Measurements from ENCODE around the gene MORC3.
"Not testable (repeated sequence)": the region's sequence is repeated elsewhere in the genome, so short reads cannot be mapped to it uniquely, and the experiment has no call there.

MORC3 gene

GRCh38 chr21:36325373-36326010 is 5.5 kb downstream of the MORC3 start:
- Histone ChIP-seq H3K27me3 (ENCODE audit: insufficient read depth, poor library complexity, severe bottlenecking) (no peaks in the 10 kb centered on the region), H3K4me1 (ENCODE audit: insufficient read depth, poor library complexity, severe bottlenecking) (peaks cover 36% of the 10 kb centered on the region), H3K27ac (ENCODE audit: poor library complexity, severe bottlenecking) (peak overlapping the region; percentile 77), H3K36me3 (ENCODE audit: low read depth) (peaks cover 22% of the 10 kb centered on the region), H3K4me3 (ENCODE audit: severe bottlenecking) (no peak overlapping the region), H3K9me3 (ENCODE audit: severe bottlenecking) (no peaks in the 10 kb centered on the region)
- no peak for TF ChIP-seq CTCF (IDR thresholded peaks at IDR 0.05; ENCODE audit: poor library complexity, severe bottlenecking)
- peak; percentile 94 for ATAC-seq (ENCODE audit: low read depth)
- DNase-seq (ENCODE audit: low spot score), result no peak

GRCh38 chr21:36330904-36331303 is 10.9 kb downstream of the MORC3 start:
- Histone ChIP-seq H3K9me3 (ENCODE audit: severe bottlenecking) (no peaks in the 10 kb centered on the region), H3K27ac (ENCODE audit: poor library complexity, severe bottlenecking) (no peak overlapping the region), H3K27me3 (ENCODE audit: insufficient read depth, poor library complexity, severe bottlenecking) (no peaks in the 10 kb centered on the region), H3K4me3 (ENCODE audit: severe bottlenecking) (no peak overlapping the region), H3K36me3 (ENCODE audit: low read depth) (peaks cover 48% of the 10 kb centered on the region), H3K4me1 (ENCODE audit: insufficient read depth, poor library complexity, severe bottlenecking) (peaks cover 12% of the 10 kb centered on the region)
- TF ChIP-seq CTCF (IDR thresholded peaks at IDR 0.05; ENCODE audit: poor library complexity, severe bottlenecking), result peak; percentile 78
- DNase-seq (ENCODE audit: low spot score) (no peak), ATAC-seq (ENCODE audit: low read depth) (peak; percentile 79)

GRCh38 chr21:36337099-36337509 is 17.1 kb downstream of the MORC3 start:
- H3K36me3 ChIP-seq (ENCODE audit: low read depth), result peaks cover 82% of the 10 kb centered on the region
- H3K4me3 ChIP-seq (ENCODE audit: severe bottlenecking), result no peak overlapping the region
- H3K27ac ChIP-seq (ENCODE audit: poor library complexity, severe bottlenecking), result peak overlapping the region; percentile 91
- ATAC-seq (ENCODE audit: low read depth), result peak; percentile 98
- TF ChIP-seq CTCF (IDR thresholded peaks at IDR 0.05; ENCODE audit: poor library complexity, severe bottlenecking), result no peak
- H3K9me3 ChIP-seq (ENCODE audit: severe bottlenecking), result no peaks in the 10 kb centered on the region
- H3K27me3 ChIP-seq (ENCODE audit: insufficient read depth, poor library complexity, severe bottlenecking), result no peaks in the 10 kb centered on the region
- DNase-seq (ENCODE audit: low spot score), result no peak
- H3K4me1 ChIP-seq (ENCODE audit: insufficient read depth, poor library complexity, severe bottlenecking), result peaks cover 23% of the 10 kb centered on the region

GRCh38 chr21:36338975-36339374 is 19.0 kb downstream of the MORC3 start:
- Histone ChIP-seq H3K27ac (ENCODE audit: poor library complexity, severe bottlenecking) (no peak overlapping the region), H3K36me3 (ENCODE audit: low read depth) (peaks cover 87% of the 10 kb centered on the region), H3K4me3 (ENCODE audit: severe bottlenecking) (no peak overlapping the region), H3K9me3 (ENCODE audit: severe bottlenecking) (no peaks in the 10 kb centered on the region), H3K4me1 (ENCODE audit: insufficient read depth, poor library complexity, severe bottlenecking) (peaks cover 23% of the 10 kb centered on the region), H3K27me3 (ENCODE audit: insufficient read depth, poor library complexity, severe bottlenecking) (no peaks in the 10 kb centered on the region)
- no peak for TF ChIP-seq CTCF (IDR thresholded peaks at IDR 0.05; ENCODE audit: poor library complexity, severe bottlenecking)
- ATAC-seq (ENCODE audit: low read depth), result no peak
- DNase-seq (ENCODE audit: low spot score), result no peak

GRCh38 chr21:36342581-36342980 is 22.6 kb downstream of the MORC3 start:
- not testable (repeated sequence) for H3K4me3 ChIP-seq (ENCODE audit: severe bottlenecking); DNase-seq (ENCODE audit: low spot score); H3K4me1 ChIP-seq (ENCODE audit: insufficient read depth, poor library complexity, severe bottlenecking); H3K9me3 ChIP-seq (ENCODE audit: severe bottlenecking); H3K27ac ChIP-seq (ENCODE audit: poor library complexity, severe bottlenecking); H3K27me3 ChIP-seq (ENCODE audit: insufficient read depth, poor library complexity, severe bottlenecking); ATAC-seq (ENCODE audit: low read depth)
- H3K36me3 ChIP-seq (ENCODE audit: low read depth), result peaks cover 92% of the 10 kb centered on the region
